Measurements from ENCODE around the gene VEZF1. TPM values are rescaled to one million over a fixed set of nuclear protein-coding genes. Genes with fewer than 3 reads are reported as not detected.
A peak's percentile ranks its signal among the peaks of the same experiment; 100 is the strongest.

Gene VEZF1
- total RNA-seq, 2 experiments from 2014 or later = 17.9 to 19.6 TPM

DNA sequence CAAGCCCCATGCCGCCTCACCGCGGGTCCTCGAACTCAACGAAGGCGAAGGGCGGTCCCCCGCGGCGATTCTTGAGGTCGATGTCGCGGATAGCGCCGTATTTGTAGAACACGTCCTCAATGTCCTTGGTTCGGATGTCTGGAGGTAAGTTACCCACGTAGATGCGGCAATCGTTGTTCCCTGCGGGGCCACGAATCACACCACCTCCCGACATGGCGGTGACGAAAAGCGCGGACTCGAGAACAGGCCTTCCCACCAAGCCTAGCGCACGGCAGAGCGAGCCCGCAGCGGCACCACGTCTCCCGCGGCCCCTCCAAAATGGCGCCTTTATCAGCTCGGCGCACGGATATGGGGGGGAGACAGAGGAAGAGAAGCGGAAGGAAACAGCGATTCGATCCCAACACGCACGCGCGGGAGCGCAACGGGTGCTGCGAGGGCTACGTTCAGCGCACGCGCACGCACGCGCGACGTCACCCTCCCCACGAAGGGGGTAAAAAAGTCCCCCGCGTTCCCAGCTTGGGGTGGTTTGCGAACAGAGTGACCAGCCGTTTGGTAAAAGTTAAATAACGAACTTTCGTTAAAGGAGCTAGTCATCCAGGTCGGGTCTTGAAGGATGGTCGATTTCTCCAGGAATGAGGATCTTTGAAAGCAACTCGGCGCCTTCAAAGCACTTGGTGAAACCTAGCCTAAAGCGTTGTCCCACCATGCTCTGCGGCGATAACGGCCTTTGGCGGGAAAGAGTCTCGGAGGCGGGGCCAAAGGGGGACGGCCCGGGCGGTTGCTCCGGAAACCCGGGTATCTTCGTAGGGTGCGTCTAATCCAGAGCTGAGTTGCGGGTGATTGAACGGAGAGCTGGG, 19.1 kb upstream of the VEZF1 start, which contains the start of gene SRSF1:
SRSF1 (minus strand) TSS at position 323 of the 857 bp plus-strand sequence; CDS start at position 214, 109 bp downstream.
- Mint-ChIP-seq H3K27me3 (no peaks in the 10 kb centered on the region), H3K4me3 (peak within 1 kb of the TSS; percentile 97), H3K9me3 (no peaks in the 10 kb centered on the region), H3K27ac (peak within 1 kb of the TSS; percentile 99), H3K4me1 (ENCODE audit: low read depth) (peaks cover 40% of the 10 kb centered on the region), H3K36me3 (ENCODE audit: low read depth) (peaks cover 63% of the 10 kb centered on the region)
- intact Hi-C loops (cut with micrococcal nuclease) = loop anchor here (2.0 to 5.0 kb wide), 2 partner anchors 78 to 90 kb away; no protein-coding TSS in a partner anchor
- DNase-seq = peak; percentile 98
- TF ChIP-seq CTCF (IDR thresholded peaks at IDR 0.05) = no peak
- ChIA-PET CTCF (interaction anchor here (0.7 to 2.6 kb wide), 8 partner anchors 9 to 337 kb away, joined by 3 to 34 read pairs (median 3); no protein-coding TSS in a partner anchor), POLR2A (interaction anchor here (0.6 to 10.6 kb wide), 36 partner anchors 9 to 750 kb away, joined by 3 to 230 read pairs (median 4); partner anchors contain the start of genes DYNLL2, MKS1, MRPS23 and VEZF1)
- ATAC-seq = peak; percentile 91

DNA sequence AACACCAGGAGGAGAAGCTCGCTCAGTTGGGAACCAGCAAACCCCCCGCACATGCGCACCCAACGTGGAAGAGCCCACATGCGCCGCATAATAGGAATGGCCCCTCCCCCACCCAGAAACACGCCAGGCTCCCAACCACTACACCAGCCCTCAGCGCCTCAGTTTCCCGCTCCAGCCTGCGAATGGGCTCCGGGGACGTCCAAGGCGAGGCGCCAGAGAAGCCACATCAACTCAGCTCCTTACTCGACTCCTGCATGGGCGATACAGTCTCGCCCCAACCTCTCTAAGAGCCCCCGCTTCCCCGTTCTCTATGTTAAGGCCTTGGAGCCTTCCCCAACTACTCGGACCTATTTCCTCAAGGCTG, 18.5 kb upstream of the VEZF1 start:
- peak overlapping the region; percentile 99 for H3K27ac Mint-ChIP-seq
- POLR2A ChIA-PET = interaction anchor here (0.7 to 10.6 kb wide), 28 partner anchors 13 to 624 kb away, joined by 3 to 230 read pairs (median 3); partner anchors contain the start of genes DYNLL2, MKS1, MRPS23 and VEZF1
- H3K4me3 Mint-ChIP-seq = peak overlapping the region; percentile 97
- no peaks in the 10 kb centered on the region for H3K27me3 Mint-ChIP-seq
- CTCF ChIA-PET = interaction anchor here (0.7 to 2.6 kb wide), 4 partner anchors 9 to 338 kb away, joined by 3 to 34 read pairs (median 3); no protein-coding TSS in a partner anchor
- peaks cover 66% of the 10 kb centered on the region for H3K36me3 Mint-ChIP-seq (ENCODE audit: low read depth)
- peaks cover 45% of the 10 kb centered on the region for H3K4me1 Mint-ChIP-seq (ENCODE audit: low read depth)
- H3K9me3 Mint-ChIP-seq = no peaks in the 10 kb centered on the region
- ATAC-seq (peak; percentile 6), DNase-seq (peak; percentile 73)
- intact Hi-C loops (cut with micrococcal nuclease) = loop anchor here (2.0 to 5.0 kb wide), 2 partner anchors 78 to 91 kb away; no protein-coding TSS in a partner anchor
- TF ChIP-seq CTCF (IDR thresholded peaks at IDR 0.05) = no peak

DNA sequence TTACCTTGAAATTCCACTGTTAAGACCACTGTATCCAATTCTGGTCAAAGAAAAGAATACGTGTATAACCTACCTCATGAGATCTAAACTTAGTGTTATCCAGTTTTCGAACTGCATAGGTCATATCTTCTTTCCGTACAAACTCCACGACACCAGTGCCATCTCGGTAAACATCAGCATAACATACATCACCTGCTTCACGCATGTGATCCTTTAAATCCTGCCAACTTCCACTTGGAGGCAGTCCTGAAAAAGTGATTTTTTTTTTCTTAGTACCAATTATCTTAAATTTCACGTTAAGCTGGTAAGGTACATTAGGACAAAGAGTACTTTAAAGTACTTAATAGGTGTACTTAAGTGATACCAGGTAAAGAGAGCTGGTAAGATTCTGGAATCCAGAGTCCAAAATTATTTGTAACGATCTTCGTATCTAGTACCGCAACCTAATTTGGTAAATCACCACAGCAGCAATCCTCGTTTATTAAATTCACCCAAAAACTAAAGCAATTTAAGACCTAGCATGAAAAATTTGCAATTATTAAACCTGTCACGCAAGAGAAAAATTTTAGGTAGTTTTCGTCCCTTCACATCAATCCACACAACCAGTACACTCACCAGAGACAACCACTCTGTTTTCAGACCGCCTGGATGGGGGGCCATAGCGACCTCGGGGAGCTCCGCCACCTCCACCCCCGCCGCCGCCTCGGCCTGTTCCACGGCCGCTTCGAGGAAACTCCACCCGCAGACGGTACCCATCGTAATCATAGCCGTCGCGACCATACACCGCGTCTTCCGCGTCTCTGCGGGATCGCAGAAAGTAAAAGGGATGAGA, 17.9 kb upstream of the VEZF1 start:
- CTCF ChIA-PET = interaction anchor here (0.7 to 2.6 kb wide), 4 partner anchors 8 to 338 kb away, joined by 3 to 34 read pairs (median 3); no protein-coding TSS in a partner anchor
- Mint-ChIP-seq H3K27ac (peak overlapping the region; percentile 99), H3K9me3 (no peaks in the 10 kb centered on the region), H3K4me1 (ENCODE audit: low read depth) (peaks cover 51% of the 10 kb centered on the region), H3K27me3 (no peaks in the 10 kb centered on the region), H3K36me3 (ENCODE audit: low read depth) (peaks cover 68% of the 10 kb centered on the region), H3K4me3 (peak overlapping the region; percentile 97)
- ATAC-seq (no peak), DNase-seq (no peak)
- TF ChIP-seq CTCF (IDR thresholded peaks at IDR 0.05) = no peak
- POLR2A ChIA-PET = interaction anchor here (0.8 to 10.6 kb wide), 23 partner anchors 12 to 336 kb away, joined by 3 to 230 read pairs (median 3); partner anchors contain the start of genes DYNLL2, MKS1, MRPS23 and VEZF1
- intact Hi-C loops (cut with micrococcal nuclease) = loop anchor here (2.0 to 5.0 kb wide), 2 partner anchors 79 to 91 kb away; no protein-coding TSS in a partner anchor

DNA sequence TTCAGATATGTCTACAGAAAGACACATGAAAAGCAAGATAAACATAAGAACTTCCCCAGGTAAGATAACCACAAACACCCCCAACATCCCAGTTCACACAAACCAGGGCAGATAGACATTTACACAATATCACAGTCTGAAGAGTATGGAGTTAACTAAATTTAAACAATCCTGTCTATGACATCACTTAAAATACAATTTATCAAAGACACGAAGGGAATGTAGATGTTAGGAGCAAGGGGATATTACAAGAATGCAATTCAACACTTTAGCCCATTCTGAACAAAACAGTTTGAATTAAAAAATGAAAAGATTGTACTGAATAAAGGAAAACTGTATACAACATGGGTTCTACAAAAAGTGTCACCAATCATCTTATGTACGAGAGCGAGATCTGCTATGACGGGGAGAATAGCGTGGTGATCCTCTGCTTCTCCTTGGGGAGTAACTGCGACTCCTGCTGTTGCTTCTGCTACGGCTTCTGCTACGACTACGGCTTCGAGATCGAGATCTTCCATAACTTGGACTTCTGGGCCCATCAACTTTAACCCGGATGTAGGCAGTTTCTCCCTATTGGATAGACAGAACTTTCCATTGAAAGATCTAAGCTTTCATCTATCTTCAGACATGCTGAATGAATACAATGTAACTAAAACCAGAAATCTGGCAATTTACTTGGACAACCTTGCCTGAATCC, 17.1 kb upstream of the VEZF1 start:
- H3K36me3 Mint-ChIP-seq (ENCODE audit: low read depth) = peaks cover 71% of the 10 kb centered on the region
- H3K9me3 Mint-ChIP-seq = no peaks in the 10 kb centered on the region
- no peaks in the 10 kb centered on the region for H3K27me3 Mint-ChIP-seq
- DNase-seq = no peak
- TF ChIP-seq CTCF (IDR thresholded peaks at IDR 0.05) = no peak
- peaks cover 58% of the 10 kb centered on the region for H3K4me1 Mint-ChIP-seq (ENCODE audit: low read depth)
- intact Hi-C loops (cut with micrococcal nuclease) = loop anchor here (5.0 kb wide), 1 partner anchor 92 kb away; no protein-coding TSS in a partner anchor
- ChIA-PET CTCF (no interaction called here), POLR2A (interaction anchor here (1.0 to 10.6 kb wide), 8 partner anchors 11 to 331 kb away, joined by 3 to 230 read pairs (median 4); partner anchors contain the start of genes MKS1, MRPS23 and VEZF1)
- ATAC-seq = no peak
- peak overlapping the region; percentile 97 for H3K4me3 Mint-ChIP-seq
- H3K27ac Mint-ChIP-seq = peak overlapping the region; percentile 99

Measured in activated CD8-positive, alpha-beta T cell treated with anti-CD3 and anti-CD28 coated beads for 36 hours (primary cell).